Hematopoietic multipotent progenitor cell treated with erythropoietin and hydrocortisone succinate and interleukin-3 and kit ligand, for 8 days (in vitro differentiated cells): Measurements from ENCODE around the gene AGBL5.
"Not testable (repeated sequence)": the region's sequence is repeated elsewhere in the genome, so short reads cannot be mapped to it uniquely, and the experiment has no call there.

Experiments
- DNase-seq: peaks from one replicate; pipeline ENCODE4 v3.0.0-alpha.2; 2015

Gene AGBL5

GRCh38 chr2:27093430-27094352, 42.2 kb downstream of the AGBL5 start:
- no peak for DNase-seq

GRCh38 chr2:27094353-27094984, 43.0 kb downstream of the AGBL5 start:
- DNase-seq, result no peak

GRCh38 chr2:27095427-27095744, 43.9 kb downstream of the AGBL5 start:
- DNase-seq, result no peak

- peak; percentile 78 for DNase-seq
Measured at GRCh38 chr2:27095745-27096651, 44.5 kb downstream of the AGBL5 start.

- no peak for DNase-seq
Measured at GRCh38 chr2:27096748-27097297, 45.4 kb downstream of the AGBL5 start.

- DNase-seq, result no peak
Measured at GRCh38 chr2:27097341-27097740, 45.9 kb downstream of the AGBL5 start.

GRCh38 chr2:27099334-27099955, 48.0 kb downstream of the AGBL5 start:
- no peak for DNase-seq

- no peak for DNase-seq
Measured at GRCh38 chr2:27100036-27100435, 48.6 kb downstream of the AGBL5 start.

- no peak for DNase-seq
Measured at GRCh38 chr2:27102329-27102728, 50.9 kb downstream of the AGBL5 start.

- DNase-seq, result no peak
Measured at GRCh38 chr2:27105981-27106380, 54.5 kb downstream of the AGBL5 start.

GRCh38 chr2:27108221-27108620, 56.8 kb downstream of the AGBL5 start:
- DNase-seq, result peak; percentile 51

- no peak for DNase-seq
Measured at GRCh38 chr2:27109083-27109482, 57.6 kb downstream of the AGBL5 start.

- DNase-seq, result not testable (repeated sequence)
Measured at GRCh38 chr2:27110603-27111352, 59.3 kb downstream of the AGBL5 start.

- DNase-seq, result not testable (repeated sequence)
Measured at GRCh38 chr2:27111392-27112078, 60.1 kb downstream of the AGBL5 start.

- DNase-seq, result no peak
Measured at GRCh38 chr2:27115519-27115918, 64.1 kb downstream of the AGBL5 start.

- no peak for DNase-seq
Measured at GRCh38 chr2:27117995-27118524, 66.6 kb downstream of the AGBL5 start.

GRCh38 chr2:27118525-27119329, 67.3 kb downstream of the AGBL5 start, which contains the start of gene CGREF1:
TSS of gene CGREF1 (minus strand) at chr2:27119128. CDS start at chr2:27104366, 14,762 bp downstream.
- peak; percentile 35 for DNase-seq

- DNase-seq, result not testable (repeated sequence)
Measured at GRCh38 chr2:27119330-27119670, 67.8 kb downstream of the AGBL5 start.
